Measurements from ENCODE around the gene BMPR1B. TPM values are rescaled to one million over a fixed set of nuclear protein-coding genes. Genes with fewer than 3 reads are reported as not detected.

Gene BMPR1B
- total RNA-seq (2021; ENCODE audit: unreplicated experiment) (0.62 TPM), Bru-seq, nascent RNA (percentile 25 among the genes with signal in this experiment), BruChase-seq, experiment 1, labeled RNA remaining after a 2-hour chase (percentile 23 among the genes with signal in this experiment), BruChase-seq, experiment 2, labeled RNA remaining after a 6-hour chase (percentile 18 among the genes with signal in this experiment)
- polyA plus RNA-seq (2012; ENCODE audit: insufficient read length) = 0.08 TPM
- long read RNA-seq = 0 reads

GRCh38 chr4:94757192-94758140 is at the start of gene BMPR1B:
BMPR1B (plus strand) TSS chr4:94757955; CDS start chr4:95104425, 346,470 bp downstream.
- Histone ChIP-seq H3K9me3 (ENCODE audit: control insufficient read depth, insufficient read depth, low read depth, low read length) (no peaks in the 10 kb centered on the region), H3K4me1 (ENCODE audit: control insufficient read depth, insufficient read depth, low read length) (peaks cover 4% of the 10 kb centered on the region), H3K4me3 (ENCODE audit: low read depth in 2 of 2, low read length in 2 of 2) (peak within 1 kb of the TSS; percentile 34 to 39), H3K36me3 (ENCODE audit: control insufficient read depth, insufficient read depth, low read length) (no peaks in the 10 kb centered on the region), H3K27ac (ENCODE audit: low read length) (no peak within 1 kb of the TSS), H3K27me3 (ENCODE audit: control insufficient read depth, insufficient read depth, low read length) (peaks cover 28% of the 10 kb centered on the region)
- no TSS peak for BruUV-seq (replicated peaks)
- in situ Hi-C loops (cut with HindIII; ENCODE audit: low pct_unique_long_range_greater_than_20kb, low sequenced_read_pairs) = no loop called here
- DNase-seq (ENCODE audit: low read depth, low spot score) = no peak
- peak; percentile 53; the same call in 1 of the 2 replicates for ATAC-seq
- TF ChIP-seq CTCF (IDR thresholded peaks at IDR 0.05) = no peak
- no peak for TF ChIP-seq REST (IDR thresholded peaks at IDR 0.05; ENCODE audit: insufficient read depth in 1 of 2, low read depth in 2 of 2, low read length in 1 of 2)
- no peak for TF ChIP-seq SIN3A (IDR thresholded peaks at IDR 0.05; ENCODE audit: borderline replicate concordance, insufficient read depth, low read depth, low read length)
- TF ChIP-seq POLR2AphosphoS5 (IDR thresholded peaks at IDR 0.05; ENCODE audit: low read depth, low read length) = no peak
- TF ChIP-seq TCF7L2 (IDR thresholded peaks at IDR 0.05; ENCODE audit: low read depth, low read length) = no peak
- ChIA-PET POLR2A (interaction anchor here (0.6 kb wide), 1 partner anchor 700 kb away, joined by 3 read pairs; no protein-coding TSS in a partner anchor), CTCF (no interaction called here)
- intact Hi-C loops (cut with micrococcal nuclease; ENCODE audit: unreplicated experiment) = no loop called here

- in situ Hi-C loops (cut with HindIII; ENCODE audit: low pct_unique_long_range_greater_than_20kb, low sequenced_read_pairs) (no loop called here), intact Hi-C loops (cut with micrococcal nuclease; ENCODE audit: unreplicated experiment) (no loop called here)
- H3K27ac ChIP-seq (ENCODE audit: low read length) = no peak overlapping the region
- H3K4me1 ChIP-seq (ENCODE audit: control insufficient read depth, insufficient read depth, low read length) = no peaks in the 10 kb centered on the region
- DNase-seq (ENCODE audit: low read depth, low spot score) (no peak), ATAC-seq (no peak)
- BruUV-seq (replicated peaks) = no TSS peak
- ChIA-PET POLR2A (no interaction called here), CTCF (no interaction called here)
- H3K4me3 ChIP-seq (ENCODE audit: low read depth in 2 of 2, low read length in 2 of 2) = no peak overlapping the region
- H3K9me3 ChIP-seq (ENCODE audit: control insufficient read depth, insufficient read depth, low read depth, low read length) = no peaks in the 10 kb centered on the region
- H3K36me3 ChIP-seq (ENCODE audit: control insufficient read depth, insufficient read depth, low read length) = no peaks in the 10 kb centered on the region
- TF ChIP-seq TCF7L2 (IDR thresholded peaks at IDR 0.05; ENCODE audit: low read depth, low read length) = no peak
- no peak for TF ChIP-seq SIN3A (IDR thresholded peaks at IDR 0.05; ENCODE audit: borderline replicate concordance, insufficient read depth, low read depth, low read length)
- no peak for TF ChIP-seq POLR2AphosphoS5 (IDR thresholded peaks at IDR 0.05; ENCODE audit: low read depth, low read length)
- no peak for TF ChIP-seq CTCF (IDR thresholded peaks at IDR 0.05)
- no peak for TF ChIP-seq REST (IDR thresholded peaks at IDR 0.05; ENCODE audit: insufficient read depth in 1 of 2, low read depth in 2 of 2, low read length in 1 of 2)
- 0 out of 2 replicates have a peak, but pooled peaks cover 2% of the 10 kb centered on the region for H3K27me3 ChIP-seq (ENCODE audit: control insufficient read depth, insufficient read depth, low read length)
These were observed 46.1 kb upstream of the BMPR1B start for GRCh38 chr4:94711635-94712034.
